KMS-11 (cell line): ENCODE results near the gene TNRC6B.
A peak's percentile ranks its signal among the peaks of the same experiment; 100 is the strongest.

Experiments used
- H2AFZ ChIP-seq: fragments of 200-600 bp; sonication (generic); 2 replicates; pipeline ENCODE4 v1.6.1; 2016; ENCODE audit warnings: antibody characterized with exemption, mixed run types, low read depth
- H3K27ac ChIP-seq: fragments of 200-600 bp; sonication (generic); 2 replicates; pipeline ENCODE4 v1.6.1; 2016; ENCODE audit warnings: mild to moderate bottlenecking, mixed run types
- H3K27me3 ChIP-seq: fragments of 200-600 bp; sonication (generic); 2 replicates; pipeline ENCODE4 v1.6.1; 2017; ENCODE audit warnings: mild to moderate bottlenecking, low read depth, mixed run types, moderate library complexity; ENCODE audit not compliant: insufficient read depth
- H3K36me3 ChIP-seq: fragments of 200-600 bp; sonication (generic); 2 replicates; pipeline ENCODE4 v1.6.1; 2017; ENCODE audit warnings: mild to moderate bottlenecking, mixed run types; ENCODE audit not compliant: insufficient read depth
- H3K4me1 ChIP-seq: fragments of 200-600 bp; sonication (generic); 2 replicates; pipeline ENCODE4 v1.6.1; 2016; ENCODE audit warnings: mild to moderate bottlenecking, low read depth, mixed run types; ENCODE audit not compliant: poor library complexity, severe bottlenecking
- H3K4me2 ChIP-seq: fragments of 200-600 bp; sonication (generic); 2 replicates; pipeline ENCODE4 v1.7.0; 2016; ENCODE audit warnings: mild to moderate bottlenecking, mixed run types
- H3K4me3 ChIP-seq: fragments of 200-600 bp; sonication (generic); IDR thresholded peaks from 2 replicates; pipeline ENCODE4 v1.6.1; 2017; ENCODE audit warnings: low read depth, low read length, mixed read lengths; ENCODE audit not compliant: insufficient read depth
- H3K79me2 ChIP-seq: fragments of 200-600 bp; sonication (generic); 2 replicates; pipeline ENCODE4 v1.6.1; 2016; ENCODE audit warnings: low read depth, mixed run types; ENCODE audit not compliant: insufficient read depth
- H3K9ac ChIP-seq: fragments of 200-600 bp; sonication (generic); 2 replicates; pipeline ENCODE4 v1.6.1; 2016; ENCODE audit warnings: mild to moderate bottlenecking, mixed run types
- H4K20me1 ChIP-seq: fragments of 200-600 bp; sonication (generic); 2 replicates; pipeline ENCODE4 v1.6.1; 2016; ENCODE audit warnings: mild to moderate bottlenecking, mixed run types; ENCODE audit not compliant: insufficient read depth
- CTCF ChIP-seq: fragments of 200-600 bp; sonication (generic); conservative IDR thresholded peaks from 2 replicates; pipeline ENCODE4 v1.6.1; 2017; ENCODE audit warnings: low read depth, mild to moderate bottlenecking, antibody characterized with exemption, low read length, moderate library complexity, mixed read lengths

TNRC6B gene

GRCh38 chr22:40237788-40238424 lies 60.2 kb downstream of the TNRC6B start:
- peak overlapping the region; percentile 24; the same call in 1 of the 2 replicates for H3K4me2 ChIP-seq
- no peak overlapping the region for H2AFZ ChIP-seq
- no peaks in the 10 kb centered on the region for H3K27me3 ChIP-seq
- no peak overlapping the region for H3K4me3 ChIP-seq
- TF ChIP-seq CTCF, result no peak
- peaks cover 16% of the 10 kb centered on the region for H3K4me1 ChIP-seq
- no peaks in the 10 kb centered on the region for H4K20me1 ChIP-seq
- no peaks in the 10 kb centered on the region for H3K36me3 ChIP-seq
- H3K27ac ChIP-seq, result no peak overlapping the region
- H3K9ac ChIP-seq, result no peak overlapping the region
- H3K79me2 ChIP-seq, result peaks cover 34% of the 10 kb centered on the region; the same call in 1 of the 2 replicates

GRCh38 chr22:40238425-40239344 lies 61.0 kb downstream of the TNRC6B start:
- Histone ChIP-seq H3K27ac (no peak overlapping the region), H3K27me3 (no peaks in the 10 kb centered on the region), H3K79me2 (peaks cover 35% of the 10 kb centered on the region; the same call in 1 of the 2 replicates), H3K36me3 (no peaks in the 10 kb centered on the region), H4K20me1 (no peaks in the 10 kb centered on the region), H3K4me2 (peak overlapping the region; percentile 24; the same call in 1 of the 2 replicates), H3K4me3 (no peak overlapping the region), H2AFZ (no peak overlapping the region), H3K9ac (no peak overlapping the region), H3K4me1 (peaks cover 22% of the 10 kb centered on the region)
- no peak for TF ChIP-seq CTCF

GRCh38 chr22:40239345-40239683 lies 61.6 kb downstream of the TNRC6B start:
- Histone ChIP-seq H3K4me3 (no peak overlapping the region), H3K4me1 (peaks cover 27% of the 10 kb centered on the region), H4K20me1 (no peaks in the 10 kb centered on the region), H3K27ac (no peak overlapping the region), H2AFZ (no peak overlapping the region), H3K4me2 (no peak overlapping the region), H3K9ac (no peak overlapping the region), H3K36me3 (no peaks in the 10 kb centered on the region), H3K27me3 (no peaks in the 10 kb centered on the region), H3K79me2 (peaks cover 39% of the 10 kb centered on the region; the same call in 1 of the 2 replicates)
- TF ChIP-seq CTCF, result no peak

GRCh38 chr22:40240160-40240559 lies 62.4 kb downstream of the TNRC6B start:
- H3K27ac ChIP-seq, result no peak overlapping the region

More at GRCh38 chr22:40240160-40240559, 62.4 kb downstream of the TNRC6B start:
- no peaks in the 10 kb centered on the region for H3K27me3 ChIP-seq
- TF ChIP-seq CTCF, result no peak
- peaks cover 27% of the 10 kb centered on the region for H3K4me1 ChIP-seq
- H3K9ac ChIP-seq, result no peak overlapping the region
- H3K79me2 ChIP-seq, result peaks cover 44% of the 10 kb centered on the region; the same call in 1 of the 2 replicates
- H3K36me3 ChIP-seq, result no peaks in the 10 kb centered on the region
- H3K4me2 ChIP-seq, result no peak overlapping the region
- no peaks in the 10 kb centered on the region for H4K20me1 ChIP-seq
- no peak overlapping the region for H3K4me3 ChIP-seq
- no peak overlapping the region for H2AFZ ChIP-seq
